Stimulated activated CD8-positive, alpha-beta memory T cell treated with anti-CD3 and anti-CD28 coated beads, Interleukin-7, amount 100 ng/mL, for 24 hours (primary cell): ENCODE results near the gene MRPL39.
A peak's percentile ranks its signal among the peaks of the same experiment; 100 is the strongest.
"Not testable (repeated sequence)": the region's sequence is repeated elsewhere in the genome, so short reads cannot be mapped to it uniquely, and the experiment has no call there.

Experiments used
- DNase-seq: peaks from one replicate; pipeline ENCODE4 v3.0.0-alpha.2; 2020; ENCODE audit warnings: low read depth

Gene MRPL39

DNA sequence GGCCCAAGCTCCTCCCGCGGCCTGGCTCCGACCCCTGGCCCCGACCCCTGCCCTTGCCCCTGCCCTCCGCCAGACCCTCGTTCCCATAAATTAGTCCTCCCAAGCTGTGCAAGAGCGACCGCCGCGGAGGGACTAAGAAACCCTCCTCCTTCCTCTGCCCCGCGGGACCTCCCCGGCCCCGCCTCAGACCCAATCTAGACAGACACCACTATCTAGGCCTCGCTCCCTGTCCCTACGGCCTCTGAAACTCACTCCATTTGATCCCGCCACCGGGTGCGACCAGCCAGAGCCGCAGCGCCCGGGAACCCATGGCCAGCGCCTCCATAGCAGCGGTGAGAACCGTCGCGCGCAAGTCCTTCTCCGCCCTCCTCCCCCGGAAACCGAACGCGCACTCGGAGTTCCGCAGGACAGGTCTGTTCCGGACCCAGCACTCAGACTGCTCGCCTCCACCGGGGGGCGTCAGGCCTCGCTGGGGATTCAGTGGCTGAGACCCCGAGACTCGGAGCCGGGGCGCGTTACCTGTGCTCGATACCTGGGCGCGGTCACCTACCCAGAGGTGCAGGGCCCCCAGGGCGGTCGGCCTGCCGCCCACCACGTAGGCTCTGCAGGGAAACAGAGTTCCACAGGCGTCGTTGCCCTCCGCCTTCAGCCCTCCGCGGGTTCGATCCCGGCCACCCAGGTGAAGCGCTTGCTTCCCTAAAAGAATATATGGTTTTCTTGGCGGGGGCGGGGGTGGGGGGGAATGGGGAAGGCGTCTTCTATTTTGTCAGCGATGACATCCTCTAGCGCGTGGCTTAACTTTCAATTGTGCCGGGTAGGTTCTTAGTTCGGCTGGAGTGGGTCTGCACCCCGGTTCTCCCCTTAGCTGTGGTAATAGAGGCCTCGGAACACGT is at the start of gene MRPL39:
Gene MRPL39, minus strand, starts transcription at position 331 of the 893 bp plus-strand sequence. Its CDS starts 6 bp downstream, at position 325.
- DNase-seq: peak; percentile 76

GRCh38 chr21:25656412-25656811 is 49.1 kb upstream of the MRPL39 start:
- DNase-seq: no peak

DNA sequence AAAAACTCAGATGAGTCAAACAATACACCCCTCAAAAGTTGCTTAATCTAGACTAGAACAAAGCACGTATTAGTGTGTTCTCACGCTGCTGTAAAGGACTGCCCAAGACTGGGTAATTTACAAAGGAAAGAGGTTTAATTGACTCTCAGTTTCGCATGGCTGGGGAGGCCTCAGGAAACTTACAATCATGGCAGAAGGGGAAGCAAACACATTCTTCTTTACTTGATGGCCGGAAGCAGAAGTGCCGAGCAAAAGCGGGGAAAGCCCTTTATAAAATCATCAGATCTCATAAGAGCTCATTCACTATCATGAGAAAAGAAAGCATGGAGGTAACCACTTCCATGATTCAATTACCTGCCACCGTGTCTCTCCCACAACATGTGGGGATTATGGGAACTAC is 41.9 kb upstream of the MRPL39 start:
- no peak for DNase-seq

DNA sequence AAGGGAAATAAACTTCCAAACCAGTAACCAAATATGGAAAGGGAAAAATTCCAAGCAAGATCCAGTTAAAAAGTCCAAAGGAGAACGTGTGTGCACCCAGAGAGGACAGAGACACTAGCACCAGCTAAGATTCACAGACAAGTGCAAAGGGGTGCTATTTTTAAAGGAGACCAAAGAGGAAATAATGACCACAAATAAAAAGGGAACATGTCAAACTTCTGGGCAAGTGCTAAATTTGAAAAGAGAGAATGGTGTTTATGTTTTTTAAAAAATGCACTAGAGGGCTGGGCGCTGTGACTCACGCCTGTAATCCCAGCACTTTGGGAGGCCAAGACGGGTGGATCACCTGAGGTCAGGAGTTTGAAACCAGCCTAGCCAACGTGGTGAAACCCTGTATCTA is 40.4 kb upstream of the MRPL39 start:
- DNase-seq: no peak

GRCh38 chr21:25646474-25646873 is 39.2 kb upstream of the MRPL39 start:
- no peak for DNase-seq

DNA sequence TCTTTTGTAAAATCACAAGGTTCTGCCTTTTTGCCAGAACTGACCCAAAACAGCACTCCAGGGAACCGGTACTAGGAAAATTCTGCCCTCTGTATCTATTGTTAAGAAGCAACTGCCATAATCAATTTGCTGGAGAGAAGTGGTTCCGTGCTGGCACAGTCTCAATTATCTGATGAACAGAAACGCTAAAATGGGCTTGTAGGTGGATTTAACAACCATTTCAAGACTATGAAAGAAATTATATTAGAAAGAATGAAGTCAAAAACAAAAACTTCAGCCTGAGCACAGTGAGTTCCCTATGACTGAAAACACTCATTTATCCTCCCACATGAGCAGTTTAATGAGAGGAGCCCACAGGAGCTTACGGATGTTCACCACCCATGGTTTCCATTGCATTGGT is 36.2 kb upstream of the MRPL39 start:
- DNase-seq: no peak

DNA sequence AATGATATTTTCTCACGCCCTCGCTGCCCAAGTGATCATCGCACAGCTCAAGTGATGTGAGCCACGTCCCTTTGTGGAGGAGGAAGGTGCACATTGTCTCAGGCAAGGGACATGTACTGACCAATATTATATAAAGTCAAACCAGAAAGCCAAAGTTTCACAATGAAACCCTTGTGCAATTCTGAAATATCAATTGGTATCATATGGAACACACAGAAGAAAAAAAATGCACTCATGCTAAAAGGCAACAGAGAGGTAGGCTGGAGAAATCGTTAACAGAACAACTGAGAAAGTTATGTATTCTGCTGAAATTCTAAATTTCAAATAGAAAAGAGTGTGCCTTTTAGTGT is 33.6 kb upstream of the MRPL39 start:
- DNase-seq: no peak

- no peak for DNase-seq
Measured at GRCh38 chr21:25640202-25640942, 33.1 kb upstream of the MRPL39 start.

- no peak for DNase-seq
Measured at GRCh38 chr21:25639551-25640201, 32.4 kb upstream of the MRPL39 start.

DNA sequence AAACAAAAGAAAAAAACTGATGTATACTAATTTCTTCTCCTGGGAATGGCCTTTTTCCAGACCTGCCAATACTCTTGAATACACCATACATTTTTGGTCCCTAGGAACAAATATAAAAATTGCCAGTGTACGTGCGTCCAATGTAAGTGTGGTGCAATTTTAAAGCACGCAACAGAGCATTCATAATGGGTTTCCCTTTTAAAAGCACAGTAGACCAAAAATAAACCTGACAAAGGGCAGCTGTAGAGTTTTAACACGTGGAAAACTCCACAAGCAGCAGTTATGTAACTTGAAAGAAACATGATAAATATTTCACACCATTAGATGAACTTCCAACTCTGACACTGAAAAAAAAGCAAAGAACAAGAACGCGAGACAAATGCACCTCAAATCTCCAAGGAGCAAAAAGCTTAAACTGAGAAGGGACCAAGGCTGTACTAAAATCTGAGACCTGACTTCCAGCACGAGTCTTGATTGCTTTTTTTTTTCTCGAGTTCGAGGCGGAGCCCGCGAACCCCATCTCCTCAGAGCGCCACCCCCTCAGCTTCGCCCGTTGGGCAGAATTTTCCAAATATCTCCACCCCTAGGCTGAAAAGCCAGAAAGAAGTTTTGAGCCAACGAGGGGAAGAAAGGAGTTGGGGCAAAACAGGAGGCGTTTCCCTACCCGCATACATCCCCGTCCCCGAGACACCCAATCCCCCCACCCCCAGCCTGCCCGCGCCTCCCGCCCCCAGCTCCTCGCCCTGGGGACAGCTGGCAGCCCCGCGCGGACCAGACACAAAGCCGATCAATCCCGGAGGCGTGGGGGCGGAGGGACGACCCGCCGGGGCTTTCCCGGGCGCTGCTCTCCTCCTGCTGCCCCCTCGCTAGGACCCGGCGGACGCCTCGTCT is 31.6 kb upstream of the MRPL39 start, which contains the start of gene JAM2:
Gene JAM2, plus strand, starts transcription at position 599 of the 891 bp plus-strand sequence. CDS start 564 bp downstream, outside the sequence.
- DNase-seq: no peak

DNA sequence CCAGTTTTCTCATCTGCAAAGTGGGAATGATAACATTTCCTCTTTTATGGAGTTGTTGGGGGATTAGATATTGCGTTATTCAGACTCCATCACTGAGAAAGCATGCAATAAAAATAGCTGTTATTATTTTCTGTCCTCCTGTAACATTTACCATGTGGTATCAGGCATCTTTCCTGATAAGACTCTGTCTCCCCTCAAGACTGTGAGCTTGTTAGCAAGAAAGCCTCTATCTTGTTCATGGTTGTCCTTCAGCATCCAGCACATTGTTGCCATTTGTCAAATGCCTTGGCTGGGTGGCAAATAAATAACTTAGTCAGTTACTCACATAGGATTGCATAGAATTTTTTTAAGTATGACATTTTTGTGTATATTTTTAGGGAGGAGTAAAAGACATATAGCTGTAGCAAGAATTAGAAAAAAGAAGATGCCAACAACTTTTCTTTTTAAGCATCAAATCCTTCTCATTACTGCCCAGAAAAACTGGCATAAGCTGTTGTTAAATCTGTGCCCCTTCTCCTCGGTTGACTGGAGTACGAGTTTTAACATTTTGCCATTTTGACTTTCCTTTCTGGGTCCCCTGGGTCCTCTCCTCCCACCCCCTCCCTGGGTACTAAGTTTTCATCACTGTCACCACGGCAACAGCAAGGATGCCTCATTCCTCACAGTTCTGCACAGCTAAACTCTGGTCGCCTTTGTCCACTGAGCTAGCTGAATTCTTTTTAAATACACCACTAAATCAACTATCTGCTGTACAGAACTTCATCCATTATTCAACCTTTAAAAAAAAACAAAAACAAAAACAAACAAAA is 30.8 kb upstream of the MRPL39 start:
- DNase-seq: no peak

DNA sequence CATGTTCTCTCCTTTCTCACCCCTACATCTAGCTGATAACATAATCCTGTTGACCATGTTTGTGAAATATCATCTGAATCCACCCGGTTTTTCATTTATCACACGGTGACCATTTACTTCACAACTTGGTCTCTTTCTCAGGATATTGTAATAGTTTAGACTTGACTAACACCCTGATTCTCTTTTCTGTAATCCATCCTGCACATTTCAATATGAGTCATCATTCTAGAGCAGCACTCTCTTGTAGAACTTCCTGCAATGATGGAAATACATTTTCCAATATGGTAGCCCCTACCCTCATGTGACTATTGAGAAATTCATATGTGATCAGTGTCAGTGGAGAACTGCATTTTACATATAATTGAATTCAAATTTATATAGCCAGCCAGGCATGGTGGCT is 29.4 kb upstream of the MRPL39 start:
- no peak for DNase-seq

DNA sequence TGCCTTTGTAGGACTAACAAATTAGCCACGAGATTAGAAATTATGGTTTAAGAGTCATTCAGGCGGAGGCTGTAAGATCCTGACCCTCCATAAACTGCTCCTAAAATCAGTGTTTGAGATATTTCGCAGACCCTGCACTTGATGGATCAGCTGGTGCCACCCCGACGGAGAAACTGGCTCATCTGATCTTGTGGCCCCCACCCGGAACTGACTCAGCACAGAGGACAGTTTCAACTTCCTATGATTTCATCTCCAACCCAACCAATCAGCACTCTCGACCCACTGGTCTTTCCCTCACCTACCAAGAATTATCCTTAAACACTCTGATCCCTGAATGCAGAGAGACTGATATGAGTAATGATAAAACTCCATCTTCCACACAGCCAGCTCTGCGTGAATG is 28.0 kb upstream of the MRPL39 start:
- DNase-seq: no peak

DNA sequence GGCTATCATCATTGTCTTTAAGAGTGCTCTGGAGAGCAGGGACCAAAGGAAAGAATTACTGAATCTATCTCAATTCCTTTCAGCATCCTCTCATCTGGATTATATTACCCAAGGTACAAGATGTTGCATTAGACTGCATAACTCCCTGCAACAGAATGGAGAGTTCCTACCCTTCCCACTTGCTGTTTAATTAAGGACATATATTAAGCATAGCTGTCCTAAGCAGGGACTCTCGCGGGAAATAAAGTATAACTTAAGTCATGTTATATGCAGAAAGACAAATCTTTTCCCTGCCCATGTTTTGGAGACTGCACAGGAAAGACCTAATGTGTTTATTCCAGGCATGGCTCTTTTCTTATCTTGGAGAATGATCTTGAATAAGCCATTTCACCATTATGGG is 25.0 kb upstream of the MRPL39 start:
- DNase-seq: no peak

- DNase-seq: no peak
Measured at GRCh38 chr21:25626757-25627156, 19.5 kb upstream of the MRPL39 start.

GRCh38 chr21:25625776-25626555 is 18.7 kb upstream of the MRPL39 start:
- DNase-seq: not testable (repeated sequence)

- no peak for DNase-seq
Measured at GRCh38 chr21:25625036-25625435, 17.8 kb upstream of the MRPL39 start.

- no peak for DNase-seq
Measured at GRCh38 chr21:25624511-25624910, 17.2 kb upstream of the MRPL39 start.

DNA sequence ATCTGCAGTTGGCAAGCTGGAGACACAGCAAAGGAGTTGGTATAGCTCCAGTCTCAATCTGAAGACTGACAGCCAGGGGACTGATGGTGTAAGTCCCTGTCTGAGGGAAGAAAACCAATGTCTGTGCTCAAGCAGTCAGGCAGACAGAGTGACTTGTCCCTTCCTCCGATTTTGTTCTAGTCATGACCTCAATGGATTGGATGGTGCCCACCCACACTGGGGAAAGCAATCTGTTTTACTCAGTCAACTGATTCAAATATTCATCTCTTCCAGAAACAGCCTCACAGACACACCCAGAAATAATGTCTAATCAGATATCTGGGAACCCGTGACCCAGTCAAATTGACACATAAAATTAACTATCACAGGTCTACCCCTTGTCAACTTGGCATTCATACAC is 11.9 kb upstream of the MRPL39 start:
- no peak for DNase-seq

- no peak for DNase-seq
Measured at GRCh38 chr21:25615880-25616279, 8.6 kb upstream of the MRPL39 start.
